ENCODE data around the gene ZNF521. TPM values are rescaled to one million over a fixed set of nuclear protein-coding genes. Genes with fewer than 3 reads are reported as not detected.
"Not testable (repeated sequence)": the region's sequence is repeated elsewhere in the genome, so short reads cannot be mapped to it uniquely, and the experiment has no call there.

The ZNF521 gene
- total RNA-seq, 1 donor from 2014 or later = 41.6 TPM

DNA sequence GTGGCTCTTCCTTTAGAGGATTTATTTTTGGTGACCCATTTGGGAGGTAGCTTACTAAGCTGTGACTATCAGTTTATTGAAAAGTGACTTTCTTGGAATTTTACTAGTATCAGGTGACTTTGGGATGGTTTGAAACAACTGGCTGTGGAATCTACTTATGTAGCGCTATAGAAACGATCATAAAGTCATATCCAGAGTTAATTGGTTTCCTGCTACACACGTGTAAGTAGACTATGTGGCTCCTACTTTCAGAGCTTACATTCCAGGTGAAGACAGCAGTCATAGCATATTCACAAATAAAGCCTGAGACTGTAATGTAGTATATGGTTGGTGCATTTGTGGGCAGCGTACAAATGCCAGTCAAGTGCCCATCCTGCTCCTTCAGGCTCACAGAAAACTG is 308.9 kb downstream of the ZNF521 start:
- TF ChIP-seq, protein P1, sequence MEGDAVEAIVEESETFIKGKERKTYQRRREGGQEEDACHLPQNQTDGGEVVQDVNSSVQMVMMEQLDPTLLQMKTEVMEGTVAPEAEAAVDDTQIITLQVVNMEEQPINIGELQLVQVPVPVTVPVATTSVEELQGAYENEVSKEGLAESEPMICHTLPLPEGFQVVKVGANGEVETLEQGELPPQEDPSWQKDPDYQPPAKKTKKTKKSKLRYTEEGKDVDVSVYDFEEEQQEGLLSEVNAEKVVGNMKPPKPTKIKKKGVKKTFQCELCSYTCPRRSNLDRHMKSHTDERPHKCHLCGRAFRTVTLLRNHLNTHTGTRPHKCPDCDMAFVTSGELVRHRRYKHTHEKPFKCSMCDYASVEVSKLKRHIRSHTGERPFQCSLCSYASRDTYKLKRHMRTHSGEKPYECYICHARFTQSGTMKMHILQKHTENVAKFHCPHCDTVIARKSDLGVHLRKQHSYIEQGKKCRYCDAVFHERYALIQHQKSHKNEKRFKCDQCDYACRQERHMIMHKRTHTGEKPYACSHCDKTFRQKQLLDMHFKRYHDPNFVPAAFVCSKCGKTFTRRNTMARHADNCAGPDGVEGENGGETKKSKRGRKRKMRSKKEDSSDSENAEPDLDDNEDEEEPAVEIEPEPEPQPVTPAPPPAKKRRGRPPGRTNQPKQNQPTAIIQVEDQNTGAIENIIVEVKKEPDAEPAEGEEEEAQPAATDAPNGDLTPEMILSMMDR (IDR thresholded peaks at IDR 0.05) = no peak
- H3K4me1 ChIP-seq = no peaks in the 10 kb centered on the region
- no peaks in the 10 kb centered on the region for H3K9me3 ChIP-seq
- H3K4me3 ChIP-seq = no peak overlapping the region
- no peaks in the 10 kb centered on the region for H3K27me3 ChIP-seq
- intact Hi-C loops (cut with DNase I) = no loop called here
- DNase-seq (ENCODE audit: low spot score in 2 of 2) = no peak
- no peaks in the 10 kb centered on the region for H3K36me3 ChIP-seq
- H3K27ac ChIP-seq = no peak overlapping the region

DNA sequence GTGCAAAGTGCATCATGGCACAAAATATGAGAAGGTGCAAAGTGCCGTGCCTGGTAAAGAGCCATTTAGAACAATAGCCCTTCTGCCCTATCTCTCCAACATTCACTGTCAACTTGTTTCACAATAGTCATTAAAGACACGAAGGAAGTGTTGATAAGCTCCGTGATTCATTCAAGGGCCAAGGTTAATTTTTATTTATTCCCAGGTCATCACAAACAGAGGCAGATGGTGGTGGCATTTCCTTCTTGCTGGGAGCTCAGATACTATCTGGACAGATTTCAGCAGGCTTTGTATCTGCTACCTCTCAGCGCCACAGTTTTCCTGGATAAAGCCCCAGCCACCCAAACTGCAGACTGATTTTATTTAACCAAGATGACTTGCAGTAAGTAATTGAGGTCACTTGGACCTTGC is 309.3 kb downstream of the ZNF521 start:
- intact Hi-C loops (cut with DNase I) = no loop called here
- Histone ChIP-seq H3K27ac (no peak overlapping the region), H3K9me3 (no peaks in the 10 kb centered on the region), H3K27me3 (no peaks in the 10 kb centered on the region), H3K4me3 (no peak overlapping the region), H3K4me1 (no peaks in the 10 kb centered on the region), H3K36me3 (no peaks in the 10 kb centered on the region)
- TF ChIP-seq, protein P1 (IDR thresholded peaks at IDR 0.05) = no peak
- DNase-seq (ENCODE audit: low spot score in 2 of 2) = no peak

DNA sequence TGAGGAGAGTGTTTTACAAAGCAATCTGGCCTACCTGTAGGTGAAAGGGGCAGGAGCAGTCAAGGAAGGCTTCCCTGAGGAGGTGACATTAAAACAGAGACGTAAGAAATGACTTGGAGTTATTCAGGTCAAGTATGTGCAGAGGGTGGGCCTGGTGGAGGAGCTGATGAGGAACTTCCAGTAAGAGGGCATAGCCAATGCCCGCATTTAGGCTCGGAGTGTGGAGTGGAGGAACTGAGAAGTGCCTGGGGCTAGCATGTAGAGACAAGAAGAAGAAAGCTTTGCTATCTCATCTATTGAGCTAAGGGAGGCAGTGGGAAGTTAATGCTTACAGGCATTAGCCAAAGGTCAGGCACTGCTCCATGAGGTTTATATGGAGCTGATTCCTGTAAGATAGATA is 312.2 kb downstream of the ZNF521 start:
- no peak for DNase-seq (ENCODE audit: low spot score in 2 of 2)
- H3K27me3 ChIP-seq = no peaks in the 10 kb centered on the region
- intact Hi-C loops (cut with DNase I) = no loop called here
- no peaks in the 10 kb centered on the region for H3K36me3 ChIP-seq
- no peaks in the 10 kb centered on the region for H3K4me1 ChIP-seq
- no peak overlapping the region for H3K4me3 ChIP-seq
- H3K27ac ChIP-seq = no peak overlapping the region
- TF ChIP-seq, protein P1 (IDR thresholded peaks at IDR 0.05) = no peak
- no peaks in the 10 kb centered on the region for H3K9me3 ChIP-seq

DNA sequence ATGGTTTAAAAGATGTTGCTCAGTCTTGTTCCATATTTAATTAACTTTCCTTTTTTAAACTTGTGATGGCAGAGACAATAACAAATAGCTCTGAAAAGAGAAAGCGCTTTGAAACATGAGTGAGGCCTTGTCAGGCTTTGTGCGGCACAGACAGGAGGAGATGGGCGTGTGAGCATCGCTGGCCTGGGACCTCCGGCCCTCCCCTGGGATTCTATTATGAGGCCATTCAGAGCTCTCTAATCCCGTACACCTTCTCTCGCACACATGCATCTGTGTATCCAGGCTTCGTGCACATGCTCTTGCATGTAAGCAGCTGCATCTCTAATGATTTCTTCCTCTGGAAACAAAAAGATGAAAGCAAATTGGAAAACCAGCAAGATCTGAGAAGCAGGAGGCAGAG is 313.7 kb downstream of the ZNF521 start:
- TF ChIP-seq, protein P1 (IDR thresholded peaks at IDR 0.05) = no peak
- Histone ChIP-seq H3K4me1 (no peaks in the 10 kb centered on the region), H3K9me3 (no peaks in the 10 kb centered on the region), H3K36me3 (no peaks in the 10 kb centered on the region), H3K27ac (no peak overlapping the region), H3K4me3 (no peak overlapping the region), H3K27me3 (no peaks in the 10 kb centered on the region)
- DNase-seq (ENCODE audit: low spot score in 2 of 2) = no peak
- intact Hi-C loops (cut with DNase I) = no loop called here

DNA sequence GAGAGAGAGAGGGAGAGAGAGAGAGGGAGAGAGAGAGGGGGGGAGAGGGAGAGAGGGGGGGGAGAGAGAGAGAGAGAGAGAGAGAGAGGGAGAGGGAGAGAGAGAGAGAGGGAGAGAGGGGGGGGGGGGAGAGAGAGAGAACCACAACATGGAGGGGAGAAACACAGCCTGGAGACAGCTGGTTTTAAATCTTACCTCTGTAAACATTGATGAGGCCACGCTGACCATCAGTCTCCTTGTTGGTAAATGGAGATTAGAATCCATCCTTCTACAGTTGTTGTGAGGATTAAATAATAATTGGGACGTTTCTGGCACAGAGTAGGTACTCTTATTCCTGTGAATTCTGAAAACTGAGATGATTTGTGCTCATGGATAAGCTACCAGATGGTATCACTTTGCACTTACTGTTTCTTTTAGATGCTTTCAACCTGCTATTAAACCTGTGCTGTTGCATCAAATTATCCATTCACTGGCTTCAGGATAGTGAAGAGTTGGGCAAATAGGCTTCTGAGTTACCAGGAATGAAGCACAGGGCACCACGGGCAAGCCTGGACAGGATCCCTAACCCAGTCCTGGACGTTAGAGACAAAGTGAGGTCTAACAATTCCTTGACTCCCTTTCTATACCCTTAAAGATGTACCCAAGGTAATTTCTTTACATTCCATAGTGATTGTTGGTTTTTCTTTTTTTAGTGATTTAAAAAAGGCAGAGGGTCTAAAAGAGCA is 318.1 kb downstream of the ZNF521 start:
- H3K4me1 ChIP-seq = no peaks in the 10 kb centered on the region
- no peak overlapping the region for H3K4me3 ChIP-seq
- H3K27ac ChIP-seq = no peak overlapping the region
- no peak for DNase-seq (ENCODE audit: low spot score in 2 of 2)
- no peaks in the 10 kb centered on the region for H3K36me3 ChIP-seq
- no peaks in the 10 kb centered on the region for H3K9me3 ChIP-seq
- no peaks in the 10 kb centered on the region for H3K27me3 ChIP-seq
- TF ChIP-seq, protein P1 (IDR thresholded peaks at IDR 0.05) = no peak
- intact Hi-C loops (cut with DNase I) = no loop called here

DNA sequence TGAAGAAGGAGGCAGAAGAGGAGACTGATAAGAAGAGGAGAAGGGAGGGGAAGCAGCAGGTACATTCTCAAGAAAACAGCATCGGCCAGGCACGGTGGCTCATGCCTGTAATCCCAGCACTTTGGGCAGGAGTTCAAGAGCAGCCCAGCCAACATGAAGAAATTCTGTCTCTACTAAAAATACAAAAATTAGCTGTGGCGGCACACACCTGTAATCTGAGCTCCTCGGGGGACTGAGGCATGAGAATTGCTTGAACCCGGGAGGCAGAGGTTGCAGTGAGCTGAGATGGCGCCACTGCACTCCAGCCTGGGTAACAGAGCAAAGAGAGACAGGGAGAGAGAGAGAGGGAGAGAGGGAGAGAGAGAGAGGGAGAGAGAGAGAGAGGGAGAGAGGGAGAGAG is 318.8 kb downstream of the ZNF521 start:
- H3K9me3 ChIP-seq; H3K36me3 ChIP-seq; H3K27me3 ChIP-seq; DNase-seq (ENCODE audit: low spot score in 2 of 2); H3K4me3 ChIP-seq; H3K4me1 ChIP-seq; intact Hi-C loops (cut with DNase I); H3K27ac ChIP-seq: not testable (repeated sequence)
